Adrenal gland (tissue), 12 donors: ENCODE measurements around the gene SLC4A1. TPM values are rescaled to one million over a fixed set of nuclear protein-coding genes. Genes with fewer than 3 reads are reported as not detected.

Source experiments
- DNase-seq, 7 donors: peaks; one replicate each; pipeline ENCODE4 v3.0.0-alpha.2; 2019 to 2020
- H3K27ac ChIP-seq, 5 donors: fragments of 200-600 bp; sonication (generic) in 4 of 5; 1 replicate in 3 of 5; 2 replicates in 2 of 5; pipeline versions ENCODE4 v1.5.1 to v1.8.0; 2016 to 2020; ENCODE audit warnings: mild to moderate bottlenecking in 1 of 5
- H3K27me3 ChIP-seq: fragments of 200-600 bp; 2 replicates; pipeline ENCODE4 v1.8.0; 2021
- H3K36me3 ChIP-seq, 2 donors: fragments of 200-600 bp; replicated peaks in 1 of 2; 1 replicate in 1 of 2; 2 replicates in 1 of 2; pipeline versions ENCODE4 v1.5.1 to v1.8.0; 2018 to 2022
- H3K4me1 ChIP-seq, 2 donors: fragments of 200-600 bp; replicated peaks in 1 of 2; 1 replicate in 1 of 2; 2 replicates in 1 of 2; pipeline versions ENCODE4 v1.5.1 to v1.8.0; 2018 to 2021
- H3K4me3 ChIP-seq, 4 donors: fragments of 200-600 bp; sonication (generic) in 3 of 4; one replicate each; pipeline ENCODE4 v1.5.1; 2016 to 2018
- H3K9me3 ChIP-seq, 3 donors: fragments of 200-600 bp; sonication (generic) in 1 of 3; replicated peaks in 1 of 3; 1 replicate in 2 of 3; 2 replicates in 1 of 3; pipeline versions ENCODE4 v1.5.1 to v1.8.0; 2016 to 2021
- CTCF ChIP-seq, 6 experiments: fragments of 450-650 bp in 4 of 6; fragments of 200-600 bp in 2 of 6; sonication (generic) in 1 of 6; IDR thresholded peaks; 1 replicate in 5 of 6; 2 replicates in 1 of 6; pipeline versions ENCODE4 v1.5.1 to v1.8.0; 2016 to 2021; ENCODE audit warnings: antibody characterized with exemption in 6 of 6, mild to moderate bottlenecking in 2 of 6, moderate library complexity in 1 of 6
- POLR2A ChIP-seq, 2 donors: fragments of 450-650 bp; IDR thresholded peaks; one replicate each; pipeline ENCODE4 v1.6.1; 2017; ENCODE audit warnings: antibody characterized with exemption in 2 of 2, mild to moderate bottlenecking in 2 of 2, moderate library complexity in 1 of 2
- WGBS, 4 donors: extraction: QIAGEN DNeasy Blood & Tissue Kit in 2 of 4; methylation state at CpG; one replicate each; pipeline versions ENCODE4 v1.1.5 to v1.1.7; 2013 to 2017; 5-methylcytosine and 5-hydroxymethylcytosine counted together
- intact Hi-C, 2 donors: fragments of 100-400 bp; cut with DNase I; formaldehyde crosslinking; loops; one replicate each; pipeline versions ENCODE4 v1.14.1 to v1.15.0; 2022 to 2023
- polyA plus RNA-seq, 3 donors: library from polyadenylated mRNA; stranded (reverse); fragments of 200-250 nt in 2 of 3; fragments of 350-450 nt in 1 of 3; fragmentation: Illumina TruSeq in 1 of 3; extraction: RNeasy Lipid Tissue Mini Kit (QIAGEN cat#74804) in 1 of 3; gene quantifications; one replicate each; pipeline ENCODE4 v1.2.3, GENCODE V29; 2013 to 2014
- total RNA-seq, 9 donors: library from RNA; depleted of rRNA in 4 of 9; stranded (reverse); fragments of >200 nt in 4 of 9; fragments of 120-200 nt in 1 of 9; fragmentation: NEBNext Ultra II Directional in 1 of 9; extraction: Animal tissue kit (Norgen Biotek cat#: 25700) in 1 of 9; gene quantifications; one replicate each; pipeline versions ENCODE4 v1.1.0 to v1.2.4, GENCODE V29; 2013 to 2023
- donor health status: healthy with polysubstance abuse.
- donor health status: Bipolar disorder and iron deficiency.
- donor health status: DM: yes; HTN: yes; CAD: no.
- donor health status: DM: no; HTN: no; CAD: no.
- donor health status: DM: no; HTN: no; CAD: no.
- donor health status: DM: yes; HTN: yes; CAD: no.

Gene SLC4A1
- total and polyA plus RNA-seq, 12 donors: 0.13 to 8.5 (median 0.17) TPM; not detected in 6

DNA sequence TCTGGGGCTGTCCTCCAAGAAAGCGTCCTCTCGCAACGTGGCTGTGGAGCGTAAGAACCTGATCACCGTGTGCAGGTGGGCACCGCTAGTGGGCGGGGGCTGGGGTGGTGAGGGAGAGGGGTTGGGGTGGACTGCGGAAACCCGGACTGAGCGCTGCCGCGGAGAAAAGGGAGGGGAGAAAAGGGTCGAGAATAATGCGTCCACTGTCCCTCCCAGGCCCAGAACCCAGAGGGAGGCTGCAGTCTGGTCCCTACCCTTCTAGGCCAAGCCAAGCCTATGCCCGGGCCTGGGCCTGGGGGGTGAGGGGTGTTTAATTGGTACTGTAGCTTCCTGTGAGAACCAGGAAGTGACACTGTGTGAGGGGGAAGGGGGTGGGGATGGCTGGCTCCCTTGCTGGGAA is 40.9 kb upstream of the SLC4A1 start:
- Histone ChIP-seq H3K9me3 (no peaks in the 10 kb centered on the region), H3K4me3 (peak overlapping the region in 1 of 4 donors; percentile 46), H3K27ac (peak overlapping the region in 1 of 5 donors; percentile 81), H3K36me3 (no peaks in the 10 kb centered on the region), H3K4me1 (peaks cover 13 to 19% of the 10 kb centered on the region in 2 donors), H3K27me3 (no peaks in the 10 kb centered on the region)
- 3 to 4% (median 4%) methylated on average over 11 to 15 of the region's 15 CpGs for WGBS, 4 donors
- peak in 1 of 7 donors; percentile 59 for DNase-seq
- TF ChIP-seq POLR2A (IDR thresholded peaks at IDR 0.05): no peak
- TF ChIP-seq CTCF (IDR thresholded peaks at IDR 0.05): no peak
- intact Hi-C loops: no loop called here

GRCh38 chr17:44308320-44308818 is 40.4 kb upstream of the SLC4A1 start, which contains the start of gene RUNDC3A:
RUNDC3A (plus strand) TSS chr17:44308601; CDS start chr17:44308833, 232 bp downstream.
- Histone ChIP-seq H3K36me3 (no peaks in the 10 kb centered on the region), H3K4me1 (peaks cover 13 to 19% of the 10 kb centered on the region in 2 donors), H3K4me3 (peak within 1 kb of the TSS in 2 of 4 donors; percentile 8 to 46), H3K27ac (peak within 1 kb of the TSS in 3 of 5 donors; percentile 59 to 81 (median 73)), H3K27me3 (no peaks in the 10 kb centered on the region), H3K9me3 (no peaks in the 10 kb centered on the region)
- no peak for TF ChIP-seq POLR2A (IDR thresholded peaks at IDR 0.05)
- intact Hi-C loops: no loop called here
- peak; percentile 89 to 95 (median 91) for DNase-seq
- 0 to 1% (median 1%) methylated on average over 6 to 39 of the region's 39 CpGs for WGBS, 4 donors

- peak; percentile 73 to 90 (median 84) for DNase-seq
- Histone ChIP-seq H3K9me3 (no peaks in the 10 kb centered on the region), H3K36me3 (no peaks in the 10 kb centered on the region), H3K4me1 (peaks cover 13 to 19% of the 10 kb centered on the region in 2 donors), H3K4me3 (peak overlapping the region in 2 of 4 donors; percentile 8 to 46), H3K27ac (peak overlapping the region in 3 of 5 donors; percentile 59 to 81 (median 73)), H3K27me3 (no peaks in the 10 kb centered on the region)
- WGBS, 4 donors: 2 to 9% (median 4%) methylated on average over 16 to 26 of the region's 26 CpGs
- TF ChIP-seq POLR2A (IDR thresholded peaks at IDR 0.05): peak; percentile 16 to 67
- TF ChIP-seq CTCF (IDR thresholded peaks at IDR 0.05): no peak
- intact Hi-C loops: no loop called here
Measured at GRCh38 chr17:44307387-44308186, 39.7 kb upstream of the SLC4A1 start.

GRCh38 chr17:44304651-44305050 is 36.7 kb upstream of the SLC4A1 start:
- no peaks in the 10 kb centered on the region for H3K36me3 ChIP-seq
- TF ChIP-seq POLR2A (IDR thresholded peaks at IDR 0.05) (no peak), CTCF (IDR thresholded peaks at IDR 0.05) (no peak)
- intact Hi-C loops: no loop called here
- H3K9me3 ChIP-seq: no peaks in the 10 kb centered on the region
- peaks cover 13 to 19% of the 10 kb centered on the region in 2 donors for H3K4me1 ChIP-seq
- H3K27me3 ChIP-seq: no peaks in the 10 kb centered on the region
- no peak overlapping the region for H3K27ac ChIP-seq
- no peak overlapping the region for H3K4me3 ChIP-seq
- no peak for DNase-seq
